HepG2 (cell line): ENCODE measurements around the gene DLST. TPM values are rescaled to one million over a fixed set of nuclear protein-coding genes. Genes with fewer than 3 reads are reported as not detected.
A peak's percentile ranks its signal among the peaks of the same experiment; 100 is the strongest.

Source experiments
- ETV5 ChIP-seq: IDR thresholded peaks from 2 replicates; pipeline ENCODE4 v1.6.1; 2018; ENCODE audit warnings: missing biosample characterization, missing genetic modification reagents, inconsistent platforms, borderline replicate concordance
- FOXA1 ChIP-seq, 2 experiments: fragments of 450-650 bp in 1 of 2; sonication (generic) in 1 of 2; formaldehyde crosslinking in 1 of 2; IDR thresholded peaks; 2 replicates each; pipeline versions ENCODE4 v1.4.0 to v1.6.1; 2016 to 2020; ENCODE audit warnings: missing genetic modification reagents in 1 of 2
- FOXC1 ChIP-seq: sonication (generic); formaldehyde crosslinking; IDR thresholded peaks from 2 replicates; pipeline ENCODE4 v1.8.0; 2022; ENCODE audit warnings: mild to moderate bottlenecking, missing genetic modification reagents, borderline replicate concordance
- PBX3 ChIP-seq: sonication (generic); formaldehyde crosslinking; IDR thresholded peaks from 2 replicates; pipeline ENCODE4 v1.8.1; 2023; ENCODE audit warnings: missing genetic modification reagents, inconsistent platforms, borderline replicate concordance
- PHF20 ChIP-seq: sonication (generic); formaldehyde crosslinking; IDR thresholded peaks from 2 replicates; pipeline ENCODE4 v1.5.0; 2020; ENCODE audit warnings: mild to moderate bottlenecking, missing genetic modification reagents
- PPARG ChIP-seq: conservative IDR thresholded peaks from 2 replicates; pipeline ENCODE4 v1.6.1; 2016; ENCODE audit warnings: missing biosample characterization, missing genetic modification reagents
- PRDM15 ChIP-seq: sonication (generic); formaldehyde crosslinking; IDR thresholded peaks from 2 replicates; pipeline ENCODE4 v1.4.0; 2020; ENCODE audit warnings: missing genetic modification reagents
- SOX6 ChIP-seq, 2 experiments: fragments of 450-650 bp in 1 of 2; sonication (generic) in 1 of 2; formaldehyde crosslinking in 1 of 2; IDR thresholded peaks; 2 replicates each; pipeline versions ENCODE4 v1.4.0 to v1.6.1; 2017 to 2020; ENCODE audit warnings: antibody characterized with exemption in 1 of 2, mild to moderate bottlenecking in 1 of 2, missing genetic modification reagents in 1 of 2
- SP5 ChIP-seq: IDR thresholded peaks from 2 replicates; pipeline ENCODE4 v1.6.1; 2016; ENCODE audit warnings: low read depth, borderline replicate concordance
- SRSF4 ChIP-seq: fragments of 200-400 bp; formaldehyde crosslinking; IDR thresholded peaks from one replicate; pipeline ENCODE4 v1.6.1; 2018; ENCODE audit warnings: mild to moderate bottlenecking, low read depth, low read length, moderate library complexity; ENCODE audit not compliant: poor library complexity, severe bottlenecking
- ZNF343 ChIP-seq: sonication (generic); formaldehyde crosslinking; IDR thresholded peaks from 2 replicates; pipeline ENCODE4 v1.4.0; 2020; ENCODE audit warnings: mild to moderate bottlenecking, missing genetic modification reagents
- ZNF512B ChIP-seq: sonication (generic); formaldehyde crosslinking; IDR thresholded peaks from 2 replicates; pipeline ENCODE4 v1.5.1; 2020; ENCODE audit warnings: missing genetic modification reagents, mild to moderate bottlenecking, borderline replicate concordance
- ZNF609 ChIP-seq: sonication (generic); formaldehyde crosslinking; IDR thresholded peaks from 2 replicates; pipeline ENCODE4 v1.4.0; 2020; ENCODE audit warnings: mild to moderate bottlenecking, missing genetic modification reagents, borderline replicate concordance
- ZNF766 ChIP-seq: sonication (generic); formaldehyde crosslinking; IDR thresholded peaks from 2 replicates; pipeline ENCODE4 v1.5.0; 2020; ENCODE audit warnings: missing genetic modification reagents, borderline replicate concordance
- polyA plus RNA-seq, 8 experiments: library from polyadenylated mRNA; depleted of rRNA in 3 of 8; stranded (reverse) in 7 of 8; unstranded in 1 of 8; fragments of >200 nt; fragmentation: Illumina TruSeq in 4 of 8; extraction: Trizol in 4 of 8; gene quantifications; 2 replicates each; pipeline versions ENCODE4 v1.2.1 to v1.2.3, GENCODE V29; 2011 to 2016; ENCODE audit warnings: low read depth in 4 of 8, missing spikeins in 1 of 8, mixed read lengths in 1 of 8; ENCODE audit not compliant: insufficient read depth in 1 of 8
- total RNA-seq, 5 experiments: library from RNA; depleted of rRNA; stranded (reverse); fragments of >200 nt; fragmentation: Illumina TruSeq; extraction: Trizol; gene quantifications; 2 replicates each; pipeline ENCODE4 v1.2.3, GENCODE V29; 2016; ENCODE audit warnings: low read depth in 1 of 5

The DLST gene
- total and polyA plus RNA-seq, 2 of the 13 experiments (the other 11 are each of a cell fraction or from before 2014, with no cell fraction given) = 56.5 to 94.3 TPM

DNA sequence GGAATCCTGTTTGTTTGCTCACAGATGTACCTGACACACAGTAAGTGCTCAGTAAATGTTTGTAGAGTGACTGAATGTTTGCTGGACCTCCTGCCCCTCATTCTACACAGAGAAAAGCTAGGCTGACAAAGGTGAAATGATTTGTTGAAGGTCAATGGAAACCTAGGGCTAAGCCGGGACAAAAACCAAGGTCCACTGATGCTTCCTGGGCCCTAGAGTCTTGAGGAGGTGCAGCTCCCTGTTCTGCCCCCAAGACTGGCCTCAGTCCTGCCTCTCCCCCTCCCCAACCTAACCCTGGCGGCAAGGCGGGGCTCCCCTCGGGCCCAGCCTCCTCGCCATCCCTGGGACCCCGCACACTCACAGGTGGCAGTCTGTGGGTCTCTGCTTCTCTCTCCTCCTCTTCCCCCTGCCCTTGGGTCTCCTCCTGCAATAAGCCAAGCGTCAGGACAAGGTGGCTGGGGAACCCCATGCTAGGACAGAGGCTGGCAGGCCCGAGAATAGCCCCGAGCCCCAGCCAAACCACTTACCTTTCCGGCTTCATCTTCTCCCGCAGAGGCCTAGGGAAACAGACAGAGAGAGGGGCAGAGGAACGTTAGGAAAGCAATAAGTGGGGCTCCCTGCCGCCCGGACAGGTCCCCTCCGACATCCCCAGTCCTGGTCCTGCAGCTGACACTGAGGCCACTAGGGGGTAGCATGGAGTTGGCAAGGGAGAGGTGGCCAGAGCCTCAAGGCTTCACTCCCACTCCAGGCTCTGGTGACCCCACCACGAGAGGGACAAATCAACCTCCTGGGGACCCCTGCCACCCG is 64.3 kb downstream of the DLST start (continued):
- TF ChIP-seq ETV5 (peak; percentile 44; the same call in 1 of the 2 replicates), ZNF766 (CRISPR knock-in tag) (no peak), SRSF4 (no peak), PPARG (0 out of 2 replicates have a peak, but pooled peaks have one; percentile 42), ZNF343 (CRISPR knock-in tag) (no peak), ZNF512B (CRISPR knock-in tag) (no peak), SP5 (peak; percentile 47; the same call in 1 of the 2 replicates), PHF20 (CRISPR knock-in tag) (no peak), PRDM15 (CRISPR knock-in tag) (no peak), ZNF609 (CRISPR knock-in tag) (peak; percentile 94), SOX6 (IDR thresholded peaks at IDR 0.05) (no peak), SOX6 (CRISPR knock-in tag; IDR thresholded peaks at IDR 0.05) (peak; percentile 77), PBX3 (CRISPR knock-in tag) (no peak), FOXC1 (CRISPR knock-in tag) (no peak), FOXA1 (IDR thresholded peaks at IDR 0.05) (peak; percentile 85), FOXA1 (CRISPR knock-in tag; IDR thresholded peaks at IDR 0.05) (peak; percentile 90)
